Dedifferentiated amniotic fluid mesenchymal stem cell (primary cell): ENCODE results near the gene KRT81.
"Not testable (repeated sequence)": the region's sequence is repeated elsewhere in the genome, so short reads cannot be mapped to it uniquely, and the experiment has no call there.

Experiments used
- DNase-seq: peaks from one replicate; pipeline ENCODE4 v3.0.0-alpha.2; 2016; ENCODE audit errors: extremely low spot score

The KRT81 gene

DNA sequence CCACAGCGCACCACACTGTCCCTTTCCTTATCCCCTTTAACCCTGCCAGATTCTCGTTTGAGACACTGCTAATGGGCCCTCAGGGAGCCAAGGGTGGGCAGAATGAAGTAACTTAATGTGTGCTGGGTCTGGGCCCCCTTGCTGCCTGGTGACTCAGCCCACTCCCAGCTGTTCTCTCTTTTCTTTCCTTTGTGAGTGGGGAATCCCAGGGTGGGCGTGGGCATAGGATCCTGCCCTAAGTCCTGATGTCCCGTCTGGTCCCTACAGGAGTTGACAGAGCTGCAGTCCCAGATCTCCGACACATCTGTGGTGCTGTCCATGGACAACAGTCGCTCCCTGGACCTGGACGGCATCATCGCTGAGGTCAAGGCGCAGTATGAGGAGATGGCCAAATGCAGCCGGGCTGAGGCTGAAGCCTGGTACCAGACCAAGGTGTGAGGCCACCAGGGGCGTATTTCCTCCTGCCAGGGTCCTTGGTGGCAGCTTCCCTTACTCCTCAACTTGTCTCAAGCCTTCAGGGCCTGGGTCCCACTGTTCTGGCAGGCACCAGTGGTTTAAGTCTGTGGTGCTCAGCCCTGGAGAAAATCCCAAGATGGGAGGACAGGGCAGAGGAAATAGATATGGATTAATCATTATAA lies 50.0 kb downstream of the KRT81 start:
- DNase-seq = no peak

DNA sequence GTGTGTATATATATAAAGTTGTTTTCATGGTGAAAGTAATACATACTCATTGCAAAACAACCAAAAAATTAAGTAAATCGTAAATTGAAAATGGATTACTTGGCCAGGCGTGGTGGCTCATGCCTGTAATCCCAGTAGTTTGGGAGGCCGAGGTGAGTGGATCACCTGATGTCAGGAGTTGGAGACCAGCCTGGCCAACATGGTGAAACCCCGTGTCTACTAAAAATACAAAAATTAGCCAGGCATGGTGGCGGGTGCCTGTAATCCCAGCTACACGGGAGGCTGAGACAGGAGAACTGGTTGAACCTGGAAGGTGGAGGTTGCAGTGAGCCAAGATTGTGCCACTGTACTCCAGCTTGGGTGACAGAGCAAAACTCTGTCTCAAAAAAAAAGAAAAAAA lies 51.1 kb downstream of the KRT81 start:
- DNase-seq = not testable (repeated sequence)

DNA sequence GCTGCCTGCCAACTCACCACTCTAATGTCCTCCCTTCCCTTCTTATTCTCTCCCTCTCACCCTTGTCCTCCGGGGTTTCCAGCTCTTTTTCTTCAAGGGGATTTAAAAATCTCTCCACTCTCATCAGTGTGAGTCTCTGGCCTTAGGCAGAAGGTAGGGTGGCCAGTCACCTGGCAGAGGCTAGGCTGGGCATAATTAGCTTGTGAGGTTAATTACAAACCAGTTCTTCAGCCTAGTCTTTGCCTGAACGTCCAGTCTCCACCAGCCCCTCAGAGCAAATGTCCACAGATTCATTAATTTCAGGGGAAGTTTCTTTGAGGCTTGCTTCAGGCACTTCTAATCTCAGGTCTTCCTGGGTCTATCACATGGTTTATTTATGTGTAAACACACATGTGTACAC lies 51.6 kb downstream of the KRT81 start:
- DNase-seq = no peak

DNA sequence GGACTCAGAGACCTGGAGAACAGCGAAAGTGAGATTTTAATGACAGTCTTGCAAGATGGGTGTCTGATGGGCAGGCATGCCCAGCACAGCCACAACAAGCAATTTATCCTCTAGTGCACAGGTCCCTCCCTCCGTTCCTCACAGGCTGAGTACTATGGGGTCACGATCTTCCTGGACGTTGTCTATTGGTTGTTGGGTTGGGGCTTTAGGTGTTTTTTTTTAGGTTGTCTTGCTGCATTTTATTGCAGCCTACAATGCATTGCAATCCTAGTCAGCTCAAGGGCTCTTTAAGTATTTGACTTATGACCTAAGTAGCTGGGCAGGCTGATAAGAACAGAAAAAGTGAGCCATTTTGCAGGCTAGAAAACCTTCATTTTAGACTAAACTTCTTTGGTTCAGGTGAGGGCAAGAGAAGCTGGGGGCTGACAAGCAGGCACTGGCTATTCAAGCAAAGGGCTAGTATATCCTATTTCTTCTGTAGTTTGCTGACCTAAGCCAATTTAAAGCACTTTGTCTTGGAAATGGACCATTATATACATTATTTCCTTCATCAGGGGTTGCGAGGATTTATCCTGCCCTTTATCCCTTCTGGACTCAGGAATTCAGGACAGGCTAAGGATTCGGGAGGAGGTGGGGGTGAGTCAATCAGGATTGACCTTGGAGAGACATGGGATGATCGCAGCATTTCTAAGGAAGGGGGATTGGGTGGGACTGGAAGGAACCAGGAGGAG lies 52.3 kb downstream of the KRT81 start:
- DNase-seq = no peak

DNA sequence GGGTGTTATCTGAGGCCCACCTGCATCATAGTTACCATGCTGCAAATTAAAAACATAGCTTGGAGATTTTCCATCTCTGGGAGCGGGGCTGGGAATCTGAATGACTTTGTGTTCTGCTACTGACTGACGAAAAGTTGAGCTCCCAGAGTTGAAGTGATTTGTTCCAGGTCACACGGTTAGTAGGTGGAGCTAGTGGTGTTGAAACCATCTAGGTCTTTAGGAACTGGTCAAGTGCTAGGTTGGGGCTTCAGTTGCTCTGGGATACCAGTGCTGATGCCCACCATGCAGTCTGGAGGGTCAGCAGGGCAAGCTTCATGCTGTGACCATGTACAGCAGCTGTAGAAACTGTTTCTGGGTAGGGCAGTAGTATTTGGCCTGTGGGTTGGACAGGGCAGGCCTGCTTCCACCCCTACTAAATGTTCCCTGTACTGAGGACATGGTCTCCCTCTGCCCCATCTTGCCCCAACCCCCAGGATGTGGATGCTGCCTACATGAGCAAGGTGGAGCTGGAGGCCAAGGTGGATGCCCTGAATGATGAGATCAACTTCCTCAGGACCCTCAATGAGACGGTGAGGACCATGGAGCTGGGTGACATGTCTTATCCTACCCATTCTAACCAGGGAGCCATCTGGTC lies 53.0 kb downstream of the KRT81 start:
- no peak for DNase-seq

DNA sequence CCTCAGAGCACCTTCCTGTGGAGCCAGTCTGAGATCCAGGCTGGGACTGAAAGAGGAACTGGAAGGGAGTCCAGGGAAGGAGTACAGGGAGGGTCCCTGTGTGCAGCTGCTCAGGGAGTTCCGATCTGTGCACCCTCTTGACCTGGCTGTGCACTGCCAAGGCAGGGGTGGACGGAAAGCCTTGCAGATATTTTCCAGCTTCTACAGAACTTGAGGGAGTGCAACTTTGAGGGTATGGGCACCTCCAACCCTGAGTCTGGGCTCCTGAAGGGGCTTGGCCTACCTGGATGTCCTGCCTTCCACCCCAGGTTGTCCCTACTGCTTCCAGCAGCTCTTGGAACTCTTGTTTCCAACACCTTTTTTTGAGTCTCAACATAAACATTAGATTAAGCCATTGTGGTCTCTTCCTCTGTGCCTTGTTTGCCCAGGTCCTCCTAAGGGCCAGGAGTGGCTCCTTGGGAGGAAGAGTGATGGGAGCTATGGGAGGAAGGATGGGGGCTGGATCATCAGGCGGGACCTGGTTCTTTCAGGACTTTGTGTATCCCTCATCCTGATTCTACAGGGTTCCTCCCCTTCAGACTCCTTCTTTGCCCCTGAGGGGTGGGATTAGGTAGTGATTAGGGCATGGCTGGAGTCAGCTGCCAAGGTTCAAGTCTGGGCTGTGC lies 54.8 kb downstream of the KRT81 start:
- no peak for DNase-seq
